ENCODE results near the gene ANAPC13.

- no peak for TF ChIP-seq CTCF (IDR thresholded peaks at IDR 0.05 in 2 of 3, conservative IDR thresholded peaks at IDR 0.05 in 1 of 3; ENCODE audit: control insufficient read depth in 2 of 3, extremely low read depth in 1 of 3, insufficient read depth in 1 of 3, low read depth in 3 of 3, low read length in 3 of 3)
- no peak for TF ChIP-seq POLR2A (IDR thresholded peaks at IDR 0.05; ENCODE audit: low read depth, low read length)
- no peak for TF ChIP-seq JUND (IDR thresholded peaks at IDR 0.05; ENCODE audit: low read depth, low read length)
- no peak for TF ChIP-seq EP300 (IDR thresholded peaks at IDR 0.05; ENCODE audit: borderline replicate concordance in 1 of 2, control insufficient read depth in 1 of 2, low read depth in 2 of 2, low read length in 2 of 2)
- TF ChIP-seq NRF1 (conservative IDR thresholded peaks at IDR 0.05; ENCODE audit: low read depth, low read length) = no peak
- no peak for TF ChIP-seq ATF3 (IDR thresholded peaks at IDR 0.05; ENCODE audit: borderline replicate concordance, extremely low read depth, low read depth, low read length)
- no peak for TF ChIP-seq JUNB (IDR thresholded peaks at IDR 0.05)
- no peak for TF ChIP-seq MTA2 (IDR thresholded peaks at IDR 0.05; ENCODE audit: low read depth)
- no peak for TF ChIP-seq EGR1 (IDR thresholded peaks at IDR 0.05; ENCODE audit: borderline replicate concordance in 1 of 2, low read depth in 2 of 2, low read length in 2 of 2)
- no peak for TF ChIP-seq EZH2 (IDR thresholded peaks at IDR 0.05; ENCODE audit: borderline replicate concordance, control insufficient read depth, low read depth, low read length)
- no peak for TF ChIP-seq POLR2AphosphoS5 (IDR thresholded peaks at IDR 0.05; ENCODE audit: low read length)
These were observed 23.3 kb downstream of the ANAPC13 start for GRCh38 chr3:134462331-134462941.
